SKM-1 treated with dmso at 0.1 percent for 144 hours (cell line): ENCODE results near the gene FBXO48.
"Not testable (repeated sequence)": the region's sequence is repeated elsewhere in the genome, so short reads cannot be mapped to it uniquely, and the experiment has no call there.

Source experiments
- DNase-seq: peaks from one replicate; lab custom pipeline; 2025; ENCODE audit not compliant: unreplicated experiment; lab: John Stamatoyannopoulos, UW

Gene FBXO48

DNA sequence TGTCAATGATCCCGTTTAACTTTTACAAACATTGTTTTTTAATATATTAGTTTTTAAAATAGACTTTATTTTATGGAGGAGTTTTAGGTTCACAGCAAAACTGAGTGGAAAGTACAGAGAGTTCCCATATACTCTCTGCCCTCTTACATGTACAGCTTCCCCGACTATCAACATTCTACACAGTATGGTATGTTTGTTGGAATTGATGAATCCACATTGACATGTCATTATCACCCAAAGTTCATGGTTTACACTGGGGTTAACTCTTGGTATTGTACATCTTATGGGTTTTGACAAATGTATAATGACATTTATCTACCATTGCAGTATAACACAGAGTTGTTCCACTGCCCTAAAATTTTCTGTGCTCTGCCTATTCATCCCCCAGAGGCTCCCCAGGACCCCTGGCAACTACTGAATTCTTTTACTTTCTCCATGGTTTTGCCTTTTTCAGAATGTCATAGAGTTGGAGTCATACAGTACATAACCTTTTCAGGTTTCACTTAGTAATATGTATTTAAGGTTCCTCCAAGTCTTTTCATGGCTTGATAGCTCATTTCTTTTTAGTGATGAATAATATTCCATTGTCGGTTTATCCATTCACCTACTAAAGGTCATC lies 5.8 kb upstream of the FBXO48 start:
- DNase-seq: no peak

DNA sequence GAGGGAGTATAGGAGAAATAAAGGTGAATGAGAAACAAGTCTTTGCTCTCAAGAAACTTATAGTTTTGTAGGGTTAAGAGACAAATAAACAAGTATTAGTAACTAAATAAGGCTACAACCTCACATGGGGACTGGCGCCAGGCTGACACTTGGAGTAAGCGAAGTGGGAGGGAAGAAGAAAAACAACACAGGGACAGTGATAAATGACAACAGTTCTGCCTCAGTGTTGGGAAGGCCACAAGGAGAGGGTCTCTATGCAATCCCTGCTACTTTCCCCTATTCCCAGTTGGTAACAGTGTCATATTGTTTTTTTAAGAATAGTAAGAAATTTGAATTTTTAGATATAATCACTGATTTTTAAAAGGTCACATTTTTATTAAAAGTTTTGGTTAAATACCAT lies 4.3 kb upstream of the FBXO48 start:
- no peak for DNase-seq

DNA sequence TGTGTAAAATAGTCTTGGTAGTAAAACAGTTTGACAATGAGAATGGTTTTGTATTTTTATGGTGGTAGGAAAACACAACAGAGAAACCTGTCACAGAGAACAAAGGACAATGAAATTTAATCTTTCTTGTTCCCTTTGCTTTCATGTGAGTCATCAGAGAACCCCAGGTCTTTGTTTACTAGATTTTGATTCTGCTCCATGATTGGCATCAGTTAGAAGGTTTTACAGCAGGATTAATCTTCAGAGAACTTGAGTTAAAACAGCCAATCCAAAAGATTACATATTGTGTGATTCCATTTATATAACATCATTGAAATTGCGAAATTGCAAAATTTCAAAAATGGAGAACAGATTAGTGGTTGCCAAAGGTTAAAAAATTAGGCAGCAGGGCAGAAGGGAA lies 2.8 kb upstream of the FBXO48 start:
- DNase-seq: no peak

DNA sequence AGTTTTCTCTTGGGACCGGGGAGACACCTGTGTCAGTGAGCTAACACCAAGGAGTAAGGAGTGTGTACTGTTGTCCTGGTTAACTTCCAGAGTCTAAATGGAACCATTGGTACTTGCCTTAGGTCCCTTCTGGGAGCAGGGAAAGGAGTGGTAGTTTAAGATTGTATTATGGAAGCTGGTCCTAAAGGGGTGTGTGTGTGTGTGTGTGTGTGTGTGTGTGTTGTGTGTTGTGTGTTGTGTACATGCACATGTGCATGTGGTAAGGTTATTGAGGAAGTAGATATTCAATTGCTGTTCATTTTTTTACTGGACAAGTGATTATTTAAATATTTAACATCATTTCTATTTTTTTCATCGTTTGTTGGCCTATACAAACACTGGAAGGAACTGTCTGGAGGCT lies 1.7 kb upstream of the FBXO48 start:
- no peak for DNase-seq

DNA sequence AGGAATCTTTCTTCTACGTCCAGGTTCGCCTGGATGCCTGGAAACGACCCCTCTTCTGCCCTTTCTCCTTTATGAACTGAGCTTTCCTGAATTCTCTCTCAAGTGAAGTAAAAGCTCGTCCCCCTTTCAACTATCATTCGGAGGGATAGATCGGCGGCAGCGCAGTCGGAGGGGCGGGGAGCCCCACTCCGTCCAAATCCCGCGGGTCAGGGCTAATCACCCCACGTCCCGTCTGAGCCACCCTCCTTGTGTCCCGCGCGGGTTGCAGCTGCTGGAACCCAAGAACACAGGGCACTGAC lies 367 bp downstream of the FBXO48 start:
- DNase-seq: no peak

DNA sequence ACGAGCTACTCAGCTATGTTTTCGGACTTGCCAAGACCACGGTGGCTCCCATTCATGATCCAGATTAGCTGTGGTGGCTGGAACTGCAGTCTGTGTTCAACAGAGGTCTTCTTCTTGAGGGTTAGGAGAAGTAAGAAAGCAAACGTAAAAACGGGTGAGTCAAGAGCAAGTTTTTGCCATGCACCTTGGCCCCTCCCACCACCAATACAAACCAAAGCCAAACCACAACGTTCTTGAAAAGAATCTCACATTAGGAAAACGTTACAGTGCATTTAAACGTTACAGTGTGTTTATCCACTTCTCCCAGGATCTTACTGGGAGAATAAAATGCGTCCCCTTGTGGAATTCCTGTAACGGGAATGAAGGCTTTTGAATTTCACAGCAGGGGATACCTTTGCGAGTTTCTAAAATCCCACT lies 725 bp downstream of the FBXO48 start:
- peak; percentile 38 for DNase-seq

DNA sequence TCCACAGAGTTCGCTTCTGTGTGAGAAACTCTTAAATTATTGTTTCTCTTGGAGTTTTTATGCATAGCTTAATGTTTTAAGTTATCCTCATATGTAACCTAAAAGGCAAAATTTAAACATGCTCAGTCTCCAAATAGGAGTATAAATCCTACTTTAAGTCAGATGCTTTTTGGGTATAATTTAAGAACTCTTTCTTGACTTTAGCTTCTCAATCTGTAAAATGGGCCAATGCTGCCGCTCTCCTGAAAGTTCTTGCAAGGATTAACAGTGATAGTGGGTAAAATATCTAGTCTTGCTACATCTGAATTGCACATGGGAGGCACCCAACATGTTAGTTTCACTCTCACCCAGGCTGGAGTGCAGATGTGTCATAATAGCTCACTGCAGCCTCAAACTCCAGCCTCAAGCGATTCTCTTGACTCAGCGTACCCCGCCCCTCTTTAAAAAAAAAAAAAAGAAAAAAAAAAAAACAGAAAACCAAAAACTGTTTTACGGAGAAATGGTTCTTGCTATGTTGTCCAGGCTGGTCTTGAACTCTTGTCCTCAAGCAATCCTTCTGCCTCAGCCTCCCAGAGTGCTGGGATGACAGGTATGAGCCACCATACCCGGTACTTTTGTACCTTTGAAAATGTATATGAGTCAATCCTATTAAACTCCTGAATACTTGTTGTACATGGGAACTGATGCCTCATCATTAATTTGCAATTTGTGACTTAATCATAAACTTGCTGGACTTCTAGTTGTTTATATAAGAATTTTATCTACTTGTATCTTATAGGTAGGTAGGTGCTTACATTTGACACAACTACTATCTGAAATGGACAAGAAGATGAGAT lies 1.8 kb downstream of the FBXO48 start:
- DNase-seq: no peak

DNA sequence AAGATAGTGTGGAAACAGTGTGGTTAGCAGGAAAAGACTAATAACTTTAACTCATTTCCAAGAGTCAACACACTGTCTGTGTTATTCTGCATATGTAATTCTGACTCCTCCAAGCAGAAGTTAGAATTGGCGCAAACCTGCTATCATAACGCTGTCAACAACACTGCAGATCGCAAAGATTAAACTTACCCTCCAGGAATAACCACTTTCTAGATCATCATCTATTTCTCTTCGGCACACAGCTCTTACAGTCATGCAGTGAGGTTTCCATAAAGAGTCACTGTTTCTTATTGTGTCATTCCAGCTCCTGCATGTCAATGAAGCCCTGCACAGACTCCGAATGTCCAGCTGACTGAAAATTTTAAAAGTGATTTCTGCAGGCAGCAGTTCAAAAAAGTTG lies 2.4 kb downstream of the FBXO48 start:
- DNase-seq: no peak

DNA sequence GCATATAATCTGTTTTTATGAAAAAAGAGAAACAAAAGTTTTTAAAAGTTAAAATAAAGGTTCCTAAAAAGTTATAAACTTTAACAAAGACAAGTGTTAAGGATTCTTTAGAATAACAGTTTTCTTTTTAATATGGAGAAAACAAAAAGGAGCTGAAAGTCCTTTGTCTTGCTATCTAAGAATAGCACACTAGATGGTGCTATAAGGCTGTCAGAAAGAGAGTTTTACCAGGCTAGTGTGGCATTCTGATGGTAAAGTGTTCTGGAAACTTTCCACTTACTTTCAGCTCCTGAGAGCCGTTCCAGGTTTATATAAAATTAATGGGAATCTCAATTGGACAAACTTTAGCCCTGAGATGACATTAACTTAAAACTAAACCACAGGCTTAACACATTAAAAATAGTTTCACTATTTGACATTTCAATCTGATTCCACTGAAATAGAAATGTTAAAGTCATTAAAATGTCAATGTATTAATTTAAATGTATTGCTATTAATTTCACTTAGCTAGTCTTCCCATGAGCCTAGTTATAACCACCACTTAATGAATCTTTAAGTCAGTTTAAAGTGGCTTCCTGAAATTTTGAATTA lies 3.7 kb downstream of the FBXO48 start:
- peak; percentile 46 for DNase-seq

DNA sequence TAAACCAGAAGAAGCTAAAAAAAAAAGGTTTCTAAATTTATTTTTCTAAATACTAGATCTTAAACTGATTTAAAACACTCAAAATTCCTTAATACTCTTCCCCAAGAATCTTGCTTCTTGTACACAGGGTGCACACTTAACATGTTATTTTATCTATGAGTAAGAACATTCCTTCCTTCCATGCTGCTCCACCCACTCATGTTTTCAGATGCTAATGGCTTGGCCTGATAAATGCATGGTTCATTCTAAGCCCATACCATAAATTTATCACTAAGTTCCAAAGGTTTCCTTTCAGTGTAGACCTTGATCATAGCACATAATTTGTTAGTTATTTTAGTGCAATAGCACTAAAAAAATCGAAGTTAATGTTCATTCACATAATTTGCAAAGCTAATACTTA lies 8.1 kb downstream of the FBXO48 start:
- no peak for DNase-seq

DNA sequence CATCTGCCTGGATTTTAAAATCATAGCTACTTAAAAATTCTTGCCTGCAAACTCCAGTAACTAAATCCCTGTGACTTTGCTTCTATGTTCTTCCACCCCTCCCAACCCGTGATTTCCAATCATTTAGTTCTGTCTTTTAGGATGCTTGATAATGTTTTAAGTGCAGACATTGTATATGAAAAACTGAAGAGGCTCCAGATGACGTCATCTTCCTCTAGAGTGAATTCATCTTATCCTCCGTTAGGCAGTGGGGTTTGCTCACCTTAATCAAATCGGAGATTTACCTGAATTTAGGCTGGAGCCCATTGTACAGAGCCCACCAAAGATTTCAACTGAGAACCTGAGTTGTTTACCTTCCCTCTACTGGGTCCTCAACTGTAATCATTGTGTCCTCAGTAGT lies 10.9 kb downstream of the FBXO48 start:
- no peak for DNase-seq

DNA sequence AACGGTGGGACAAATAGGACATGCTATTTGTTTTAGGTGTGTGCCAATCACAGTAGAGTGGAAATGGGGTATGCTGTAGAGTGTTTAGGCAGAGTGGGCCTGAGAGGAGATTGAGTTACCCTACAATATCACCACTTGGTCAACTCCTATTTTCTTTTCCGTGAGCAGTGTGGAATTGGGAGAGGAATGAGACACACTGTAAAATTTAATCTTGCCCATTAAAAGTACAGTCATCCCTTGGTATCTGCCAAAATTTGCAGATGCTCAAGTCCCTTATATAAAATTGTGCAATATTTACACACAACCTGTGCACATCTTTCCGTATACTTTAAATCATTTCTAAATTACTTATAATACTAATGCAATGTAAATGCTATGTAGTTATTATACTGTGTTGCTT lies 12.4 kb downstream of the FBXO48 start:
- DNase-seq: no peak

DNA sequence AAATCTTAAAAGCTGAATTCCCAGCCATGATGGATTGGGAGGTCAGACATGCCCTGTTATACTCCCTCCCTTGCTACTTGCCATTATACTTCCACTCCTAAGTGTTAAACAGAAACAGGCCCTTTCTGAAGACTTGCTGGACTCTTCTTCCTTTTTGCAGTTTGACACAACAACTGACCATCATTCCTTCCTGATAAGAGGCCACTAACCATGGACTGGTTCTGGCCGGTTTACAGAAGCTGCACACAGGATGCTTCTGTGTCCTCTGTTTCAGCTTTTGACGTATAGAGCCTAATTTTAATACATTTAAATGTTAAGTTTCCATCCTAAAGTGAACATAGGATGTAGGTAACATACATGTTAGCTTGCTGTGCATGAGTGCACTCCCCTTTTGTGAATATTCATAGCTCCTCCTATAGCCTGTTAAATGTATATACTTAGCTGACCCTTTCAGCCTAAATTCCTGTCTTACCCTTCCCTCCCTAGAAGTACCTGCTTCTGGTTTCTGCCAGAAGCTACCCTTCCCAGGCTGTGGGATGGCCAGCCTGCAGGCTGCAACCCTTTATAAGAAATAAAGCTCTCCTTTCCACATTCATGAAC lies 13.2 kb downstream of the FBXO48 start:
- no peak for DNase-seq

DNA sequence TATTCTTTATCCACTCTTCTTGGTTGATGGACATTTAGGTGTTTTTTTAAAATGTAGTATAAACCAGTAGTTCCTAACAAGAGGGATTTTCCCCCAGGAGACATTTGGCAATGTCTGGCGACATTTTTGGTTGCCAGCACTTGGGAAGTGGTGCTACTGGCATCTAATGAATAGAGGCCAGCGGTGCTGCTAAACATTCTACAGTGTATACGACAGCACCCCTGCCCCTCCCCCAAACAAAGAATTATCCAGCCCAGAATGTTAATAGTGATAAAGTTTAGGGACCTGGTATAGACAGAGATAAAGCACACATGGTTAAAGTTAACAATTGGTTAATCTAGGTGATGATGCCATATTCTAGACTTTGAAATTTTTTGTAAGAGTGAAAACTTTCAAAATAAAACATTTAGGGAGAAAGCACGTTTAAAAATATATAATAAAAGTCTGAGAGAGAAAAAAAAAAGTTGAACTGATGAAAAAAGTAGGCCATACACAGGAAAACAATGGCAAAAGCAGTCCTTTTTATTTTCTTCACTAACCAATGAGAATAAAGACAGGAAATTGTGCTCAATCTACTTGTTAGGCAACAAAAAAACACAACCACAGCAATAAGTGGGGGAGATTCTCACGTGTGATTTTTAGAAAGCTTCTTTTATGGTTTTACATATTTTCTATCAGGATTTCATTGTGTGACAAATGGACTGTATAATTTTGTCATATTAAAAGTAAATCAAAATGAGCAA lies 14.8 kb downstream of the FBXO48 start:
- DNase-seq: no peak

DNA sequence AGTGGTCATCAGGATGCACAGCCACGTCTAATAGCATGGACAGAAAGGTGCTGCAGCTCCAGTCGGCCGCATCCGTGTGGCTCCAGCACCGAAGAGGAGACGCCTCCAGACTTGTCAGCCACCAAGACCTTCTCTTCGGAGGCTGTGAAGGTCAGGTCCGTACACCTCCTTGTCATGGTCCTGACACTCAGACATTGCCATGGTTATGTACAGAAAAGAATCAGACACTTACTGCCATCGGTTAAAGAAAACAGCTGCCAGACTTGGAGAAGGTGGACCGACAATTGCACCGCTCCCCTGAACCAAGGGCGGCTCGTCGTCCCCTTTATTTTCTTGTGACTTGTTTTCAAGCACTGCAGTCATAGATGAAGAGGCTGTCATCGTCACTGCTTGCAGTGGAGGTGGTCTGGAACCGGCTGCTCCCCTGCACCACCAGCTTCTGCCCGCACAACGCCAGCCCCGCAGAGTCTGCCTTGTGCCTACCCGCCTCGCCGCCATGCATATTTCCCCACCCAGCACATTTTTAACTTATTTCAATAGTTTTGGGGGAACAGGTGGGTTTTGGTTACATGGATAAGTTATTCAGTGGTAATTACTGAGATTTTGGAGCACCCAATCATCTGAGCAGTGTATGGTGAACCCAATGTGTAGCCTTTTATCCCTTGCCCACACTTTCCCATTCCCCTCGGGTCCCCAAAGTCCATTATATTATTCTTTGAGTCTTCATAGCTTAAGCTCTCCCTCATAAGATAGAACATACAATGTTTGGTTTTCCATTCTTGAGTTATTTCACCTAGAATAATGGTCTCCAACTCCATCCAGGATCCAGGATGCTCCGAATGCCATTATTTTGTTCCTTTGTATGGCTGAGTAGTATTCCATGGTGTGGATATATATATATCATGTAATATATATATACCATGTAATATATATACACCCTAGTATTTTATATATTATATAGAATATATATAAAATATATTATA lies 18.1 kb downstream of the FBXO48 start:
- DNase-seq: no peak

DNA sequence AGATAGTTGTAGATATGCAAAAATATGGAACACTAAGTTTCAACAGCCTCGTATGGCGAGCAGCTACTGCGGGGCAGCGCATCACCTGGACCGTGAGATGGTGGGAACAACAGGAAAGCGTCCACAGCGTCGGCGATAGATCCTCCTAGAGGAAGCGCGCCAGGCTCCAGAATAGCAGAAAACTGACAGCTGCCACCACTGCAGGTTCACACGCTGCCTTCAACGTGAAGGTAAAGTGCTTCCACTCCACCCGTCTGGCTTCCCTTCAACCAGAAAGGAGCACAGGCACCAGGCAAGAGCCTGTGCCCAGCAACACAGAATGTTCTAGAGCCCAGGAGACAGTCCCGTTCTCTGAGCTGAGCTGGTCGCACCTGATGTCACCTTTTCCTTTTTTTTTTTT lies 20.0 kb downstream of the FBXO48 start:
- no peak for DNase-seq

DNA sequence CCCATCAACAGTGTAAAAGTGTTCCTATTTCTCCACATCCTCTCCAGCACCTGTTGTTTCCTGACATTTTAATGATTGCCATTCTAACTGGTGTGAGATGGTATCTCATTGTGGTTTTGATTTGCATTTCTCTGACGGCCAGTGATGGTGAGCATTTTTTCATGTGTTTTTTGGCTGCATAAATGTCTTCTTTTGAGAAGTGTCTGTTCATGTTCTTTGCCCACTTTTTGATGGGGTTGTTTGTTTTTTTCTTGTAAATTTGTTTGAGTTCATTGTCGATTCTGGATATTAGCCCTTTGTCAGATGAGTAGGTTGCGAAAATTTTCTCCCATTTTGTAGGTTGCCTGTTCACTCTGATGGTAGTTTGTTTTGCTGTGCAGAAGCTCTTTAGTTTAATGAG lies 20.7 kb downstream of the FBXO48 start:
- not testable (repeated sequence) for DNase-seq

DNA sequence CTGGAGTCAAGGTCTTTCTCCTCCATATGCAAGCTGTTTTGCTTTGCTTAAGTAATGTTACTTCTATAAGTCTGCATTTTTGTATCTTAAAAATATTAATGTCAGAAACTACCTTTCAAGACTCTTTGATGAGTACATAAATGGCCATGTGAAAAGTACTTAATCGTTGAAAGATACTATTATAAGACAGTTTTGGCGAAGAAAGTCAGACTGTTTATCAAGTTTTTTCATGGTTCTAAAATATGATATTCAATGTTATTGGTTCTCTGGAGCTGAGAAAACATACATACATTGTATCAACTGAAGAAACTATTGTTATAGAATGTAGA lies 25.1 kb downstream of the FBXO48 start:
- DNase-seq: no peak

DNA sequence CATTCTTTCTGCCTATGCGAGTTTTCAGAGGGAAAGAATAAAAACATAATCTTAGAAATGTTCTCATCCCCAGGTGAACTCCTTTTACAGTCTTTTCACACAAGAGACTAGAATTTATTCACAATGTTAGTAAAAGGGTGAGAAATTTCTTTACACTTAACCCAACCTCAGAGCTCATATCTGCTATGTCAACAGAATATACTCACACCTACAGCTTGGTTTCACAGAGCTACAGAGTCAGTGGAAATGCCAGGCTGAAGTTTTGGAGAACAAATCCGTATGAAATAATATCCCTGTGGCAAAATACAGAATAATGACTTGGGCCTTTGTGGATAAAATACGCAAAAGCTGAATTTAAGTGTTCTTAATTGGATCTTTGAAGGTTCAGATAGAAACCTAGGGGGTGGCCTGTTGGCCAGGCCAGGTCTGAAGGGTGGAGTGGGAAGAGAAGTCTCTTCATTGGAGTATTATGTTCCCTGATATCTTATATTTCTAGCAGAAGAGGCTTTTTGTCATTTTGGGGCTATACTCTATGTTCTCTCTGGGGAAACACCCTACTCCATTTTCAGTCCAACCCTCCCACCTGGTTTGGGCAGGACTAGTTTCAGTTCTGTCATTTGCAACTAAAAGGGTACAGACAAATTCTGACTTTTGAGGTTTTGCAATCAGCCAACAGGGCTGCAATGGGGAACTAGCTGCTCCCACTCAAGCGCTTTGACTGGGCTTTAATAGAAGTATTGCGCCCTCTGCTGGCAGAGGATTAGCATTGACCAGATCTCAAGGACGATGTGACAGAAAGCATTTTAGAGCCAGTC lies 25.7 kb downstream of the FBXO48 start:
- DNase-seq: peak; percentile 98
